Endothelial cell of umbilical vein (primary cell): Measurements from ENCODE around the gene RGS6. TPM values are rescaled to one million over a fixed set of nuclear protein-coding genes. Genes with fewer than 3 reads are reported as not detected.

Source experiments
- BruUV-seq: library from RNA; stranded (reverse); fragments of 400-500 nt; replicated peaks from 2 replicates; lab custom pipeline; 2021; lab: Mats Ljungman, UMichigan
- CTCF ChIA-PET: fragments of 300-600, 350-600 bp; sonication (Branson Sonifier 250); formaldehyde crosslinking; loops from one replicate; lab custom pipeline; 2021; ENCODE audit warnings: antibody characterized with exemption, inconsistent platforms; lab: Charles Lee
- POLR2A ChIA-PET: fragments of 300-600, 350-600 bp; sonication (Branson Sonifier 250); formaldehyde crosslinking; loops from one replicate; lab custom pipeline; 2021; ENCODE audit warnings: antibody characterized with exemption, inconsistent platforms; lab: Charles Lee
- DNase-seq: peaks from one replicate; pipeline ENCODE4 v3.0.0-alpha.2; 2011; ENCODE audit warnings: low read depth, low spot score
- FAIRE-seq: peaks from 2 replicates; lab custom pipeline; 2011; peaks lifted over from hg19 to GRCh38; lab: Jason Lieb, UNC
- H2AFZ ChIP-seq: 2 replicates; pipeline ENCODE4 v1.6.0; 2012; ENCODE audit warnings: low read depth, low read length, control low read depth, inconsistent platforms
- H3K27ac ChIP-seq: 2 replicates; pipeline ENCODE4 v1.5.1; 2011; ENCODE audit warnings: low read depth, mild to moderate bottlenecking, control low read depth, low read length, moderate library complexity; ENCODE audit not compliant: insufficient read depth
- H3K27me3 ChIP-seq, 2 experiments: 2 replicates each; pipeline versions ENCODE4 v1.6.0 to v1.6.1; 2011; ENCODE audit warnings: low read length in 2 of 2, mixed read lengths in 1 of 2; ENCODE audit not compliant: control insufficient read depth in 2 of 2, insufficient read depth in 2 of 2
- H3K36me3 ChIP-seq, 2 experiments: 2 replicates in 1 of 2; 3 replicates in 1 of 2; pipeline ENCODE4 v1.5.1; 2011; ENCODE audit warnings: low read length in 2 of 2, mild to moderate bottlenecking in 1 of 2, moderate library complexity in 1 of 2; ENCODE audit not compliant: control insufficient read depth in 2 of 2, insufficient read depth in 2 of 2; ENCODE audit errors: extremely low read depth in 1 of 2
- H3K4me1 ChIP-seq: 3 replicates; pipeline ENCODE4 v1.5.1; 2011; ENCODE audit warnings: mild to moderate bottlenecking, low read length; ENCODE audit not compliant: control insufficient read depth, insufficient read depth; ENCODE audit errors: extremely low read depth
- H3K4me2 ChIP-seq: 2 replicates; pipeline ENCODE4 v1.6.1; 2011; ENCODE audit warnings: low read length, control low read depth, mixed read lengths; ENCODE audit not compliant: insufficient read depth
- H3K4me3 ChIP-seq, 3 experiments: fragments of 200-600 bp in 1 of 3; sonication (generic), shearing (Covaris generic) in 1 of 3; replicated peaks in 1 of 3; 2 replicates each; pipeline ENCODE4 v1.5.1; 2011 to 2016; ENCODE audit warnings: control low read depth in 3 of 3, low read length in 3 of 3, mild to moderate bottlenecking in 2 of 3, inconsistent platforms in 1 of 3, low read depth in 1 of 3, moderate library complexity in 1 of 3; ENCODE audit not compliant: insufficient read depth in 1 of 3
- H3K79me2 ChIP-seq: 2 replicates; pipeline ENCODE4 v1.6.0; 2012; ENCODE audit warnings: low read length, inconsistent platforms; ENCODE audit not compliant: control insufficient read depth, insufficient read depth
- H3K9ac ChIP-seq: replicated peaks from 2 replicates; pipeline ENCODE3; 2011; ENCODE audit warnings: low read length, control low read depth; ENCODE audit not compliant: insufficient read depth; ENCODE audit errors: extremely low read depth
- H3K9me1 ChIP-seq: replicated peaks from 3 replicates; pipeline ENCODE4 v1.6.0; 2011; ENCODE audit warnings: mild to moderate bottlenecking, low read length; ENCODE audit not compliant: control insufficient read depth, insufficient read depth; ENCODE audit errors: extremely low read depth
- H3K9me3 ChIP-seq: replicated peaks from 2 replicates; pipeline ENCODE4 v1.5.1; 2012; ENCODE audit warnings: low read length, inconsistent platforms; ENCODE audit not compliant: control insufficient read depth, insufficient read depth
- H4K20me1 ChIP-seq: replicated peaks from 2 replicates; pipeline ENCODE3; 2011; ENCODE audit warnings: mild to moderate bottlenecking, low read length; ENCODE audit not compliant: control insufficient read depth, insufficient read depth; ENCODE audit errors: extremely low read depth
- EZH2 ChIP-seq: IDR thresholded peaks from 2 replicates; pipeline ENCODE4 v1.6.1; 2012; ENCODE audit warnings: borderline replicate concordance, low read depth, mild to moderate bottlenecking, moderate library complexity, low read length, inconsistent platforms; ENCODE audit not compliant: severe bottlenecking
- FOS ChIP-seq: IDR thresholded peaks from 2 replicates; pipeline ENCODE4 v1.6.1; 2011; ENCODE audit warnings: mild to moderate bottlenecking, low read length, moderate library complexity, borderline replicate concordance; ENCODE audit not compliant: insufficient read depth
- GATA2 ChIP-seq: IDR thresholded peaks from 2 replicates; pipeline ENCODE4 v1.7.0; 2011; ENCODE audit warnings: low read depth, mild to moderate bottlenecking, moderate library complexity, mixed read lengths, low read length; ENCODE audit not compliant: insufficient read length, insufficient read depth
- JUN ChIP-seq: IDR thresholded peaks from 2 replicates; pipeline ENCODE4 v1.6.1; 2011; ENCODE audit warnings: borderline replicate concordance, low read depth; ENCODE audit not compliant: insufficient read length, insufficient read depth
- MAX ChIP-seq: IDR thresholded peaks from 2 replicates; pipeline ENCODE4 v1.6.1; 2011; ENCODE audit not compliant: insufficient read depth, insufficient read length
- MYC ChIP-seq: IDR thresholded peaks from one replicate; pipeline ENCODE4 v1.6.1; 2011; ENCODE audit warnings: mild to moderate bottlenecking, low read depth, low read length
- POLR2A ChIP-seq: IDR thresholded peaks from 2 replicates; pipeline ENCODE4 v1.6.1; 2012; ENCODE audit warnings: low read depth, mild to moderate bottlenecking, control low read depth, low read length
- POLR2AphosphoS5 ChIP-seq: IDR thresholded peaks from 2 replicates; pipeline ENCODE4 v1.6.1; 2012; ENCODE audit warnings: low read depth, mild to moderate bottlenecking, control low read depth, low read length, moderate library complexity; ENCODE audit not compliant: insufficient read depth
- dilution Hi-C: fragments of 300-500 bp; cut with MboI; formaldehyde crosslinking; loops from one replicate; pipeline ENCODE4 v1.15.0; 2019; ENCODE audit warnings: low sequenced_read_pairs; ENCODE audit not compliant: extremely low pct_ligation_motif_present
- intact Hi-C: fragments of 100-400 bp; cut with micrococcal nuclease; formaldehyde crosslinking; loops from one replicate; pipeline ENCODE4 v1.10.0; 2022
- polyA plus RNA-seq, 4 experiments: library from polyadenylated mRNA; depleted of rRNA in 3 of 4; stranded (reverse) in 3 of 4; unstranded in 1 of 4; fragments of >200 nt; gene quantifications; 2 replicates each; pipeline versions ENCODE4 v1.2.1 to v1.2.3, GENCODE V29; 2011 to 2012; ENCODE audit warnings: missing spikeins in 1 of 4
- total RNA-seq: library from RNA; stranded (reverse); gene quantifications from 2 replicates; pipeline ENCODE4 v1.2.3, GENCODE V29; 2021
- TF ChIP-seq, protein P1 (sequence below), 2 donors: IDR thresholded peaks; 1 replicate in 1 of 2; 2 replicates in 1 of 2; pipeline ENCODE4 v1.5.1; 2011; ENCODE audit warnings: low read length in 2 of 2, mild to moderate bottlenecking in 2 of 2, moderate library complexity in 2 of 2, control low read depth in 1 of 2, inconsistent platforms in 1 of 2, low read depth in 1 of 2; ENCODE audit not compliant: insufficient read depth in 1 of 2; ENCODE audit errors: extremely low read depth in 1 of 2

The RGS6 gene
- total and polyA plus RNA-seq, 2 donors (not counting 3 experiments of a cell fraction or from before 2014, with no cell fraction given), result not detected

GRCh38 chr14:72377016-72377415 is 444.8 kb downstream of the RGS6 start:
- Histone ChIP-seq H3K9ac (no peak overlapping the region), H3K4me1 (no peaks in the 10 kb centered on the region), H3K4me2 (no peak overlapping the region), H3K9me3 (no peaks in the 10 kb centered on the region), H3K36me3 (no peaks in the 10 kb centered on the region), H3K9me1 (no peaks in the 10 kb centered on the region), H3K79me2 (no peaks in the 10 kb centered on the region), H3K4me3 (no peak overlapping the region), H3K27me3 (no peaks in the 10 kb centered on the region), H4K20me1 (no peaks in the 10 kb centered on the region), H2AFZ (no peak overlapping the region), H3K27ac (no peak overlapping the region)
- TF ChIP-seq POLR2AphosphoS5 (no peak), POLR2A (no peak), MAX (no peak), FOS (no peak), EZH2 (no peak), GATA2 (no peak), MYC (no peak), JUN (no peak)
- TF ChIP-seq, protein P1, sequence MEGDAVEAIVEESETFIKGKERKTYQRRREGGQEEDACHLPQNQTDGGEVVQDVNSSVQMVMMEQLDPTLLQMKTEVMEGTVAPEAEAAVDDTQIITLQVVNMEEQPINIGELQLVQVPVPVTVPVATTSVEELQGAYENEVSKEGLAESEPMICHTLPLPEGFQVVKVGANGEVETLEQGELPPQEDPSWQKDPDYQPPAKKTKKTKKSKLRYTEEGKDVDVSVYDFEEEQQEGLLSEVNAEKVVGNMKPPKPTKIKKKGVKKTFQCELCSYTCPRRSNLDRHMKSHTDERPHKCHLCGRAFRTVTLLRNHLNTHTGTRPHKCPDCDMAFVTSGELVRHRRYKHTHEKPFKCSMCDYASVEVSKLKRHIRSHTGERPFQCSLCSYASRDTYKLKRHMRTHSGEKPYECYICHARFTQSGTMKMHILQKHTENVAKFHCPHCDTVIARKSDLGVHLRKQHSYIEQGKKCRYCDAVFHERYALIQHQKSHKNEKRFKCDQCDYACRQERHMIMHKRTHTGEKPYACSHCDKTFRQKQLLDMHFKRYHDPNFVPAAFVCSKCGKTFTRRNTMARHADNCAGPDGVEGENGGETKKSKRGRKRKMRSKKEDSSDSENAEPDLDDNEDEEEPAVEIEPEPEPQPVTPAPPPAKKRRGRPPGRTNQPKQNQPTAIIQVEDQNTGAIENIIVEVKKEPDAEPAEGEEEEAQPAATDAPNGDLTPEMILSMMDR (IDR thresholded peaks at IDR 0.05; ENCODE audit: extremely low read depth in 1 of 2, insufficient read depth in 1 of 2, low read depth in 1 of 2, low read length in 2 of 2), result no peak
- ChIA-PET CTCF (no interaction called here), POLR2A (no interaction called here)
- FAIRE-seq (no peak), DNase-seq (no peak)
- no TSS peak for BruUV-seq
- dilution Hi-C loops (no loop called here), intact Hi-C loops (no loop called here)
